Measurements from ENCODE around the gene ALK. TPM values are rescaled to one million over a fixed set of nuclear protein-coding genes. Genes with fewer than 3 reads are reported as not detected.

The ALK gene
- total RNA-seq, 4 donors from 2014 or later: 0.19 TPM; not detected in 3

- H3K27ac ChIP-seq: no peak overlapping the region
- no peak for DNase-seq
- intact Hi-C loops (cut with DNase I): no loop called here
- H3K36me3 ChIP-seq: no peaks in the 10 kb centered on the region
- peaks cover 0 to 7% (median 6%) of the 10 kb centered on the region in 3 donors for H3K9me3 ChIP-seq
- TF ChIP-seq, protein P1, sequence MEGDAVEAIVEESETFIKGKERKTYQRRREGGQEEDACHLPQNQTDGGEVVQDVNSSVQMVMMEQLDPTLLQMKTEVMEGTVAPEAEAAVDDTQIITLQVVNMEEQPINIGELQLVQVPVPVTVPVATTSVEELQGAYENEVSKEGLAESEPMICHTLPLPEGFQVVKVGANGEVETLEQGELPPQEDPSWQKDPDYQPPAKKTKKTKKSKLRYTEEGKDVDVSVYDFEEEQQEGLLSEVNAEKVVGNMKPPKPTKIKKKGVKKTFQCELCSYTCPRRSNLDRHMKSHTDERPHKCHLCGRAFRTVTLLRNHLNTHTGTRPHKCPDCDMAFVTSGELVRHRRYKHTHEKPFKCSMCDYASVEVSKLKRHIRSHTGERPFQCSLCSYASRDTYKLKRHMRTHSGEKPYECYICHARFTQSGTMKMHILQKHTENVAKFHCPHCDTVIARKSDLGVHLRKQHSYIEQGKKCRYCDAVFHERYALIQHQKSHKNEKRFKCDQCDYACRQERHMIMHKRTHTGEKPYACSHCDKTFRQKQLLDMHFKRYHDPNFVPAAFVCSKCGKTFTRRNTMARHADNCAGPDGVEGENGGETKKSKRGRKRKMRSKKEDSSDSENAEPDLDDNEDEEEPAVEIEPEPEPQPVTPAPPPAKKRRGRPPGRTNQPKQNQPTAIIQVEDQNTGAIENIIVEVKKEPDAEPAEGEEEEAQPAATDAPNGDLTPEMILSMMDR (IDR thresholded peaks at IDR 0.05): no peak
- TF ChIP-seq POLR2A (IDR thresholded peaks at IDR 0.05): no peak
- no peaks in the 10 kb centered on the region for H3K4me1 ChIP-seq
- H3K27me3 ChIP-seq: peaks cover 0 to 12% (median 0%) of the 10 kb centered on the region in 4 donors
- no peak overlapping the region for H3K4me3 ChIP-seq
Measured at GRCh38 chr2:29837925-29838324, 83.5 kb downstream of the ALK start.

DNA sequence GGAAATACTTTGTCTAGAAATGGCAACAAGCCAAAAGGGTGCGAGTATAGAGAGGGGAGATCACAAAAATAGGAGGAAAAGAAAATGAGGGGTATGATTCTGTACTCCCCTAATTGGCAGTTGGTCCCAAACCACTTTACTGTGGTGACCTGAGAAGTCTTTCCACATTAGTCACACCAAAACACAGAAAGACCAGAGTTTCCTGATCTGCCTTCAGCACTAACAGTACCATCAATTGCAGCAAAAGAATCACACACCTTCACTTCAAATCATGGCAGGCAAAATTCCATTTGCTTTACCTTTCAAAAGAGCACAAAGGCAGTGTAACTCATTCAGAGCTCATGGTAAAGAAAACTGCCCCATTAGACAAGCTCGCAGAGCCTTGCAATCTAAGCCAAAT lies 86.8 kb downstream of the ALK start:
- Histone ChIP-seq H3K4me1 (no peaks in the 10 kb centered on the region), H3K4me3 (no peak overlapping the region), H3K27me3 (no peaks in the 10 kb centered on the region), H3K9me3 (peaks cover 0 to 7% (median 6%) of the 10 kb centered on the region in 3 donors), H3K36me3 (no peaks in the 10 kb centered on the region), H3K27ac (no peak overlapping the region)
- TF ChIP-seq, protein P1 (IDR thresholded peaks at IDR 0.05): no peak
- TF ChIP-seq POLR2A (IDR thresholded peaks at IDR 0.05): no peak
- intact Hi-C loops (cut with DNase I): no loop called here
- 57 to 63% methylated on average over 2 of the region's 2 CpGs for WGBS, 2 donors
- DNase-seq: no peak

GRCh38 chr2:29834036-29834540 lies 87.3 kb downstream of the ALK start:
- H3K36me3 ChIP-seq: no peaks in the 10 kb centered on the region
- no peak for DNase-seq
- H3K4me3 ChIP-seq: no peak overlapping the region
- H3K27ac ChIP-seq: no peak overlapping the region
- no peak for TF ChIP-seq POLR2A (IDR thresholded peaks at IDR 0.05)
- TF ChIP-seq, protein P1 (IDR thresholded peaks at IDR 0.05): no peak
- intact Hi-C loops (cut with DNase I): no loop called here
- H3K27me3 ChIP-seq: no peaks in the 10 kb centered on the region
- 89 to 100% methylated on average over 1 of the region's 1 CpG for WGBS, 2 donors
- H3K4me1 ChIP-seq: no peaks in the 10 kb centered on the region
- peaks cover 0 to 7% (median 6%) of the 10 kb centered on the region in 3 donors for H3K9me3 ChIP-seq

GRCh38 chr2:29831560-29831959 lies 89.8 kb downstream of the ALK start:
- H3K9me3 ChIP-seq: no peaks in the 10 kb centered on the region
- no peak for DNase-seq
- no peaks in the 10 kb centered on the region for H3K36me3 ChIP-seq
- intact Hi-C loops (cut with DNase I): no loop called here
- TF ChIP-seq, protein P1 (IDR thresholded peaks at IDR 0.05): no peak
- no peak for TF ChIP-seq POLR2A (IDR thresholded peaks at IDR 0.05)
- WGBS, 2 donors: 82 to 90% methylated on average over 2 of the region's 2 CpGs
- H3K4me1 ChIP-seq: no peaks in the 10 kb centered on the region
- no peak overlapping the region for H3K27ac ChIP-seq
- no peak overlapping the region for H3K4me3 ChIP-seq
- no peaks in the 10 kb centered on the region for H3K27me3 ChIP-seq

DNA sequence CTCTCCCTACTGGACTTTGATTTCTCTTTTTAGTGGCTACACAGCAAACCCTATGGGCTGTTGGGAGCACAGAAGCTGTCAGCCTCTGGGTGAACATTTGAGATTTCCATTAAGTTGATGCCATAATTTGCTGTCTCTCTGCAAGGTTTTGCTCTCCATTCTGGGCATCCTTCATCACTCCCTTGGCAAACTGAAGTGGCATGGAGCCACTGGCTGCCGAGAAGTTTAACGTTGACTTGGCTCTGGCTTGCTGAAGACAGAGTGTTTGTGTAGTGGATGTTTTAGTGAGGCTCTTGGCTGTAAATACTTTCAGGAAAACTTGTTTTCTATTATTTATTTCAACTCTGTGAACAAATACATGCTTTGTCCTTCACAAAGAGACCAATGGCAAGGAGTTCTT lies 91.5 kb downstream of the ALK start:
- no peaks in the 10 kb centered on the region for H3K27me3 ChIP-seq
- no peak for DNase-seq
- 37 to 50% methylated on average over 2 of the region's 2 CpGs for WGBS, 2 donors

More for the DNA sequence above, 91.5 kb downstream of the ALK start:
- Histone ChIP-seq H3K4me1 (no peaks in the 10 kb centered on the region), H3K9me3 (no peaks in the 10 kb centered on the region), H3K27ac (no peak overlapping the region), H3K36me3 (no peaks in the 10 kb centered on the region), H3K4me3 (no peak overlapping the region)
- intact Hi-C loops (cut with DNase I): no loop called here
- TF ChIP-seq POLR2A (IDR thresholded peaks at IDR 0.05): no peak
- TF ChIP-seq, protein P1 (IDR thresholded peaks at IDR 0.05): no peak
